Loucy (cell line): ENCODE results near the gene CDH8.

Experiments used
- H2AFZ ChIP-seq: fragments of 200-600 bp; sonication (generic); 2 replicates; pipeline ENCODE4 v1.6.0; 2016; ENCODE audit warnings: antibody characterized with exemption, mild to moderate bottlenecking, low read length, moderate library complexity
- H3F3A ChIP-seq: fragments of 200-600 bp; 2 replicates; pipeline ENCODE4 v1.6.0; 2016; ENCODE audit warnings: antibody characterized with exemption, low read depth, mild to moderate bottlenecking
- H3K27me3 ChIP-seq: fragments of 200-600 bp; sonication (generic); 2 replicates; pipeline ENCODE4 v1.6.1; 2014; ENCODE audit warnings: low read length, mild to moderate bottlenecking; ENCODE audit not compliant: insufficient read depth, poor library complexity, severe bottlenecking
- H3K36me3 ChIP-seq: fragments of 200-600 bp; sonication (generic); 2 replicates; pipeline ENCODE4 v1.6.1; 2016; ENCODE audit warnings: low read length; ENCODE audit not compliant: insufficient read depth
- H3K4me1 ChIP-seq: fragments of 200-600 bp; sonication (generic); 2 replicates; pipeline ENCODE4 v1.5.1; 2014; ENCODE audit warnings: low read length, mild to moderate bottlenecking; ENCODE audit not compliant: insufficient read depth, poor library complexity, severe bottlenecking
- H3K4me2 ChIP-seq: fragments of 200-600 bp; sonication (generic); 2 replicates; pipeline ENCODE4 v1.6.0; 2014; ENCODE audit warnings: antibody characterized with exemption, low read length, low read depth, mild to moderate bottlenecking; ENCODE audit not compliant: poor library complexity, severe bottlenecking
- H3K4me3 ChIP-seq: fragments of 200-600 bp; sonication (generic); 2 replicates; pipeline ENCODE4 v1.5.1; 2014; ENCODE audit warnings: low read length, mild to moderate bottlenecking, mixed read lengths; ENCODE audit not compliant: poor library complexity, severe bottlenecking
- H3K79me2 ChIP-seq: fragments of 200-600 bp; sonication (generic); 2 replicates; pipeline ENCODE4 v1.6.1; 2014; ENCODE audit warnings: low read length; ENCODE audit not compliant: insufficient read depth
- H3K9ac ChIP-seq: fragments of 200-600 bp; sonication (generic); 2 replicates; pipeline ENCODE4 v1.6.0; 2014; ENCODE audit warnings: mild to moderate bottlenecking, low read depth, low read length, moderate library complexity; ENCODE audit not compliant: poor library complexity, severe bottlenecking
- H3K9me2 ChIP-seq: fragments of 200-600 bp; sonication (generic); replicated peaks from 2 replicates; pipeline ENCODE4 v1.6.1; 2016; ENCODE audit warnings: low read depth, low read length, mixed read lengths
- H3K9me3 ChIP-seq: fragments of 200-600 bp; sonication (generic); 2 replicates; pipeline ENCODE4 v1.6.1; 2014; ENCODE audit warnings: mild to moderate bottlenecking, antibody characterized with exemption, low read length, low read depth; ENCODE audit not compliant: insufficient read depth
- H4K20me1 ChIP-seq: fragments of 200-600 bp; sonication (generic); 2 replicates; pipeline ENCODE4 v1.6.0; 2014; ENCODE audit warnings: antibody characterized with exemption, low read length, mild to moderate bottlenecking; ENCODE audit not compliant: insufficient read depth, poor library complexity, severe bottlenecking
- CTCF ChIP-seq: fragments of 200-600 bp; sonication (generic); conservative IDR thresholded peaks from 2 replicates; pipeline ENCODE4 v1.5.1; 2014; ENCODE audit warnings: mild to moderate bottlenecking, antibody characterized with exemption, low read length
- EZH2phosphoT487 ChIP-seq: fragments of 200-600 bp; IDR thresholded peaks from 2 replicates; pipeline ENCODE4 v1.6.1; 2018; ENCODE audit warnings: antibody characterized with exemption, mild to moderate bottlenecking, moderate library complexity, borderline replicate concordance

Gene CDH8

GRCh38 chr16:61909074-61909473 lies 127.2 kb downstream of the CDH8 start:
- Histone ChIP-seq H3K79me2 (no peaks in the 10 kb centered on the region), H3K36me3 (no peaks in the 10 kb centered on the region), H3K4me1 (no peaks in the 10 kb centered on the region), H4K20me1 (no peaks in the 10 kb centered on the region), H3K9ac (no peak overlapping the region), H3K9me2 (no peaks in the 10 kb centered on the region), H3F3A (no peaks in the 10 kb centered on the region), H3K27me3 (no peaks in the 10 kb centered on the region), H3K4me2 (no peak overlapping the region), H3K9me3 (no peaks in the 10 kb centered on the region), H3K4me3 (no peak overlapping the region), H2AFZ (no peak overlapping the region)
- no peak for TF ChIP-seq CTCF
- no peak for TF ChIP-seq EZH2phosphoT487

GRCh38 chr16:61908426-61908825 lies 127.8 kb downstream of the CDH8 start:
- Histone ChIP-seq H3K79me2 (no peaks in the 10 kb centered on the region), H3K9me3 (no peaks in the 10 kb centered on the region), H3K36me3 (no peaks in the 10 kb centered on the region), H4K20me1 (no peaks in the 10 kb centered on the region), H2AFZ (no peak overlapping the region), H3K9me2 (no peaks in the 10 kb centered on the region), H3K4me2 (no peak overlapping the region), H3K4me3 (no peak overlapping the region), H3K27me3 (no peaks in the 10 kb centered on the region), H3F3A (no peaks in the 10 kb centered on the region), H3K4me1 (no peaks in the 10 kb centered on the region), H3K9ac (no peak overlapping the region)
- TF ChIP-seq CTCF, result no peak
- TF ChIP-seq EZH2phosphoT487, result no peak

GRCh38 chr16:61901689-61902088 lies 134.5 kb downstream of the CDH8 start:
- Histone ChIP-seq H3K4me3 (no peak overlapping the region), H3K36me3 (no peaks in the 10 kb centered on the region), H3F3A (no peaks in the 10 kb centered on the region), H3K9ac (no peak overlapping the region), H3K27me3 (no peaks in the 10 kb centered on the region), H3K9me2 (no peaks in the 10 kb centered on the region), H3K4me1 (no peaks in the 10 kb centered on the region), H3K79me2 (no peaks in the 10 kb centered on the region), H3K9me3 (no peaks in the 10 kb centered on the region), H3K4me2 (no peak overlapping the region), H4K20me1 (no peaks in the 10 kb centered on the region), H2AFZ (no peak overlapping the region)
- TF ChIP-seq CTCF (no peak), EZH2phosphoT487 (no peak)
